Measurements from ENCODE around the gene HAUS1.
A peak's percentile ranks its signal among the peaks of the same experiment; 100 is the strongest.

The HAUS1 gene

GRCh38 chr18:46176001-46176400 is 71.8 kb downstream of the HAUS1 start:
- Mint-ChIP-seq H3K9me3 (ENCODE audit: low read depth) (no peaks in the 10 kb centered on the region), H3K36me3 (peaks cover 4% of the 10 kb centered on the region), H3K27ac (peak overlapping the region; percentile 42), H3K4me1 (ENCODE audit: low read depth) (peaks cover 51% of the 10 kb centered on the region), H3K27me3 (no peaks in the 10 kb centered on the region), H3K4me3 (peak overlapping the region; percentile 97)

Measured in activated naive CD8-positive, alpha-beta T cell (primary cell).